Measurements from ENCODE around the gene EPS8L3.
A peak's percentile ranks its signal among the peaks of the same experiment; 100 is the strongest.
"Not testable (repeated sequence)": the region's sequence is repeated elsewhere in the genome, so short reads cannot be mapped to it uniquely, and the experiment has no call there.

EPS8L3 gene

GRCh38 chr1:109732390-109732881 lies 31.3 kb downstream of the EPS8L3 start:
- no peak for DNase-seq

GRCh38 chr1:109730666-109731065 lies 33.1 kb downstream of the EPS8L3 start:
- DNase-seq, result no peak

GRCh38 chr1:109728870-109729269 lies 34.9 kb downstream of the EPS8L3 start:
- DNase-seq, result no peak

GRCh38 chr1:109726728-109727373 lies 36.9 kb downstream of the EPS8L3 start:
- no peak for DNase-seq

- DNase-seq, result no peak
These were observed 37.7 kb downstream of the EPS8L3 start for GRCh38 chr1:109726007-109726406.

- no peak for DNase-seq
These were observed 38.2 kb downstream of the EPS8L3 start for GRCh38 chr1:109725510-109725909.

GRCh38 chr1:109724933-109725332 lies 38.8 kb downstream of the EPS8L3 start:
- DNase-seq, result no peak

GRCh38 chr1:109722908-109723691 lies 40.6 kb downstream of the EPS8L3 start:
- no peak for DNase-seq

GRCh38 chr1:109721971-109722370 lies 41.8 kb downstream of the EPS8L3 start:
- DNase-seq, result no peak

- DNase-seq, result peak in 1 of 2 donors; percentile 28
These were observed 42.7 kb downstream of the EPS8L3 start for GRCh38 chr1:109721042-109721441.

- no peak for DNase-seq
These were observed 44.3 kb downstream of the EPS8L3 start for GRCh38 chr1:109719337-109719837.

GRCh38 chr1:109718495-109718894 lies 45.2 kb downstream of the EPS8L3 start:
- no peak for DNase-seq

GRCh38 chr1:109717729-109718128 lies 46.0 kb downstream of the EPS8L3 start:
- no peak for DNase-seq

GRCh38 chr1:109716570-109717090 lies 47.1 kb downstream of the EPS8L3 start:
- DNase-seq, result no peak

- no peak for DNase-seq
These were observed 47.6 kb downstream of the EPS8L3 start for GRCh38 chr1:109716121-109716520.

GRCh38 chr1:109714661-109715372 lies 48.9 kb downstream of the EPS8L3 start:
- no peak for DNase-seq

GRCh38 chr1:109713636-109714035 lies 50.1 kb downstream of the EPS8L3 start:
- DNase-seq, result no peak

GRCh38 chr1:109712321-109712864 lies 51.3 kb downstream of the EPS8L3 start:
- DNase-seq, result no peak

- not testable (repeated sequence) for DNase-seq
These were observed 52.0 kb downstream of the EPS8L3 start, which contains the start of gene GSTM5 for GRCh38 chr1:109711593-109712320. Gene GSTM5, plus strand, starts transcription at chr1:109712251. Its CDS starts 62 bp downstream, at chr1:109712313.

GRCh38 chr1:109709822-109710221 lies 53.9 kb downstream of the EPS8L3 start:
- DNase-seq, result not testable (repeated sequence)

- DNase-seq, result not testable (repeated sequence)
These were observed 54.8 kb downstream of the EPS8L3 start for GRCh38 chr1:109708949-109709348.

- no peak for DNase-seq
These were observed 58.3 kb downstream of the EPS8L3 start for GRCh38 chr1:109705411-109705810.
